NCI-H446 (cell line): ENCODE measurements around the gene LRRN2.
"Not testable (repeated sequence)": the region's sequence is repeated elsewhere in the genome, so short reads cannot be mapped to it uniquely, and the experiment has no call there.

Experiments
- DNase-seq, 2 experiments: peaks; one replicate each; lab custom pipeline; 2025; lab: John Stamatoyannopoulos, UW

LRRN2 gene

GRCh38 chr1:204692325-204692840, 6.8 kb upstream of the LRRN2 start:
- no peak for DNase-seq

DNA sequence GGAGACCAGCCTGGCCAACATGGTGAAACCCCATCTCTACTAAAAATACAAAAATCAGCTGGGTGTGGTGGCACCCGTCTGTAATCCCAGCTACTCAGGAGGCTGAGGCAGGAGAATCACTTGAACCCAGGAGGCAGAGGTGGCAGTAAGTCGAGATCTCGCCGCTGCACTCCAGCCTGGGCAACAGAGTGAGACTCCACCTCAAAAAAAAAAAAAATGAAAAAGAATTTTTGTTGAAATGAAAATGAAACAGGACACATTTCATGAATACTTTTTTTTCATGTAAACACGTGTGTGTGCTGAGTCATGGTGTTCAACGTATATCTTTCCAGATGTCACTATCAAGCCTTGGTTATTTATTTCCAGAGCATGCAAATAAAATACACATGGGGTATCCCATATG, 5.8 kb upstream of the LRRN2 start:
- not testable (repeated sequence) for DNase-seq

GRCh38 chr1:204688776-204689175, 3.2 kb upstream of the LRRN2 start:
- no peak for DNase-seq

DNA sequence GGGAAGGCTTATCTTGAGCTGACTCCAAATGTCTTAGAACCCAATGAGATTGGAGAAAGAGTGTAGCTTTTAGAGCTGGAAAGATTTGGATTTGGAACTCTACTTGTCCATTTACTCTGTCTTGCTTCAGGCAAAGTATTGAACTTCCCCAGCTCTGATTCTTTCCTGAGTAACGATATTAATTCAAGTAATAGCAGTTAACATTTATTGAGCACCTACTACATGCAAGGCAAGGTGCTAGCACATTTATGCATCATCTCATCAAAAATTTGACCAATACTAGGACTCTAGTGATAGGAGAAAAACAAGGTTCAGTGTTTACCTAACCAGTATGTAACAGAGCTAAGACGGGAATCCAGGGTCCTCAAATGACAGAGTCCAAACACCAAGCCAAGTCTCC, 2.5 kb upstream of the LRRN2 start:
- DNase-seq, result no peak

GRCh38 chr1:204684571-204685235, 835 bp downstream of the LRRN2 start:
- peak; percentile 33 to 85 for DNase-seq

- peak; percentile 41 to 85 for DNase-seq
Observed at GRCh38 chr1:204684206-204684570, 1.4 kb downstream of the LRRN2 start.

- no peak for DNase-seq
Observed at GRCh38 chr1:204683284-204684205, 2.0 kb downstream of the LRRN2 start.

DNA sequence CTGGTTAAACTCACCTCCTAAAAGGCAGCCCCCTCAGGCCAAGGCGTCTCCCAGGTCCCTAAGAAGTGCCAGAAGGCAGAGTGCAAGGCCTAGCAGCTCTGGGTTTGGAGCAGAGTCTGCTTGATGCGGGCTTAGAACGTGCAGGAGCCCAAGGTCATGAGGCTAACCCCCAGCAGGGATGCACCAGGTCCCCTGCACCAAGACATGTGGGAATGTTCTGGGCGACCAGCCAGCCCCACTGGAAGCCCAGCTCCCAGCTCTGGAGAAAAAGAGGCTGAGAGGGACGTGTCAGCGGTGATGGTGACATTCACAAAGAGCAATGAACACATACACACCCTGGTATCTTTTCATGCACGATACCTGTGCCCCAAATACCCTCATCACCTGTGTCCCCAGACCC, 5.1 kb downstream of the LRRN2 start:
- peak in 1 of 2 experiments; percentile 27 for DNase-seq

DNA sequence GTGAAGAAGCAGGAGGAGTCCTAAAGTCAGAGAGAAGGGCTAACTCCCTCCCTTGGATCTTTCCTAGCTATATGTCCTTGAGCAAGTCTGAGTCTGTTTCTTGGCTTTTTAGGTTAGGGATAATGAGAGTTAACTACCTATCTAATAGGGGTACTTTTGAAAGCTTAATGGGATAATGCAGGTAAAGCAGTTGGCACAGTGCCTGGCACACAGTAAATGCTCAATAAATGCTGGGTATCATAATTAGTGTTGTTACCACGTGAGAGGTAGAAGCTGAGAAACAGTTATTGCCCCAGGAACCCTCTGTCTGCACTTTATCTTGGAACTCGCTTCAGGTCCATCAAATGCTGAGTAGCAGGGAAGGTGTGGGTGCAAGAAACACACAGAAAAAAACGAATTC, 5.5 kb downstream of the LRRN2 start:
- no peak for DNase-seq

DNA sequence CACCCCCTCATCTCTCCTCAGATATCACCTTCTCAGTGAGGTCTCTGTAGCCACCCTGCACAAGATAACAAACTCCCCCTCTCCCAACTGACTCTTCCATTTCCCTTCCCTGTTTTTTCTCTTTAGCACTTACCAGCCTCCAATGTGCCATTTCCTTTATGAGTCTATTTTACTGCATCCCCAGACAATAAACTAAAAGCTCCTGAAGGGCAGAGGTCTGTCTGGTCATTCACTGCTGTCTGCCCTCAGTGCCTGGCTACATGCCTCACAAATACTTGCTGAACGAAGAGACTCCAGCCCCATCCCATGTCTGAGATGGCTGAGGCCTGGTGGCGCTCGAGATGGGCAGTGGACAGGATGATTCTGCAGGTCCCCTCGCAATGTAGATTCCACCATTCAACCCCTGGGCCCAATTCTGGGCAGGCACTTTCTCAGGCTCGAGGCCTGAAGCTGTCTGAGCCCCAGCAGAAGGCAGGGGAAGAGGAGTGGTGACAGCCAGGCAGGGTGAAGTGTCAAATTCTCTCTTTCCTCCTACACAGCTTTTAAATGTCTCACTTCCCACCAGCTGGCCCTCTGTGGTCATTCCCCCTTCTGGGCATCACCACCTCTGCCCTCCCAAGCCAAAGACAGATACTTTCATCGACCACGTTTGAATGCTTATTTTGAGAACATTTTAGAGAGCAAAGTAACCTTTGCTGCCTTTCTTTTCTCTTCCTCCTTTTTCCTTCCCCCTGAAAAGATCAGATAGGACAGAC, 6.6 kb downstream of the LRRN2 start:
- DNase-seq, result no peak

DNA sequence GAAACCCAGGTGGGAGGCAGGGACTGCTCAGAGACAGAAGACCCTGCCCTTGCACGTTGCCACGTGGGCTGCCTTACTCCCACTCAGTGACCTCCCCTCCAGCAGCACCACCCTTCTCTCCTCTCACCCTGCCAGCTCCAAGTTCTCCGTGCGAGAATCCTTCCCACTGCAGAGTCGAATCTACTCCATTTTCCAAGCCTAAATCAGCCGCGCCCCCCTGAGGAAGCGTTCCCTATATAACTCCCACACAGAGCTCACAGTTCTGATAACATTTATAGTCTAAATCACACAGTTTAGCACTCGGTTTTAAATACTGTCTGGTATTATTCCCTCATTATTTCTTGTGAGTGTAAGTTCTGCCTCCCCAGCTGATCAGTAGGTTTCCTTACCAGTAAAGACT, 7.7 kb downstream of the LRRN2 start:
- no peak for DNase-seq

DNA sequence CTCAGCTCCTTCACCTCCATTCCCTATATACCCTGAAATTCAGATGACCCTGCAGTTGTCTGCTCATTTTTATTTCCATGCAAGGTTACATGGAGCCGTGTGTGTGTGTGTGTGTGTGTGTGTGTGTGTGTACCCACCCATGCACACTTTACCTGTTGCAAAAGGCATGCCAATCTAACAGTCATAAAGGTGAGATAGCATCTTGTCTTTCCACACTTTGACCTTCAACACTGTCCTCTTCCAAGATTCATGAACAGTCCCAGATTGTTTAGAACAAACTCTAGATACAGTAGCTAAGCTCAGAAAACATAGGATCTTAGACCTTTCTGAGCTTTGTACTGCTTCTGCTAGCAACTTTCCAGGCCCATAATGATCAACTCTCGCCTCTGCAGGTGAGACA, 9.5 kb downstream of the LRRN2 start:
- no peak for DNase-seq

- DNase-seq, result peak; percentile 65 to 84
Observed at GRCh38 chr1:204673909-204674649, 11.5 kb downstream of the LRRN2 start.

- no peak for DNase-seq
Observed at GRCh38 chr1:204673209-204673608, 12.3 kb downstream of the LRRN2 start.

DNA sequence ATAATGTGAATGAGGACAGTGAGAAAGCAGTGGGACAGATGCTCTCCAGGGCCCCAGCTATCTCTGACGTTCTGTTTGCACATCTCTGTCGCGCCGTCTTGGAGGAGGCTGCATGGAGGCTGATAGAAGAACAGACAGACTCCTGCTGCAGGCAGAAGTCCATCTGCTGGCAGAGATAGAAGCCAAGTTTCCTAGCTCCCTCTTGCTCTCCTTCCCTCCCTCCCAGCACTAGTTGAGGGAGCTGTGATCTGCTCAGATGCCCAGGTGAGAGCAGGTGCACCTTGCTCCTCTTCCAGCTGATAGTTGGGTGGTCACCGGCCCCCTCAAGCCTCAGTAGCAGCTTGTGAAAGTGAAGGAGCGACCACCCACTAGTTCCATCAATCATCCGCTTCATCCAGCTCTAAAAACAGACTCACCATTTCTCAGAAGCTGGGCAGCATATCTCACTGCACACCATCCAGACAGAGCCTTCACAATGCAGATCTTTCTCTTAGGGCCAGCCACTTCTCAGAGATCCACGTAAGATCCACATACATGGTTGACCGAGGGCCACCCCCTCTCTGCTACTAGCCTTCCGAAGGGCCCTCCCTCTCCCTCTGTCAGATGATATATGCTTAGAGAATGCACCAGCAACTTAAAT, 12.9 kb downstream of the LRRN2 start:
- peak; percentile 59 to 86 for DNase-seq

DNA sequence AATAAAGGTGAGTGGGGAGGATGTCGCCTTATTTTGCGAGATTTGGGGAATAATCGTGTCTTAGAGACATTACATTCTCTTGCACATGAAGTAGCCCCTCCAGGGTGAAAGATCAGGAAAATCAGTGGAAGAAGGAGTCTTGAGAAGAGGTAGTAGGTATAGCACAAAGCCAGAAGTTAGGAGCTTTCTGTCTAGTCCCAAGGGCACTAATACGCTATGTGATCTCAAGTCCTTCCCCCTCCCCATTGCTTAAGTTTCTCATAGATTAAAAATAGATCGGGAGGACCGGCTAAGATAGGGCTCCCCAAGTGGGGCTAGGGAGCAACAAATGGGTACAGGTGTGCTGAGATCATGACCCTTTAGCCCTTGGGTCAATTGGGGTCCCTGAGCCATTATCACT, 13.5 kb downstream of the LRRN2 start:
- DNase-seq, result no peak

GRCh38 chr1:204670152-204670927, 15.2 kb downstream of the LRRN2 start:
- no peak for DNase-seq

GRCh38 chr1:204669579-204669978, 16.0 kb downstream of the LRRN2 start:
- DNase-seq, result no peak

- DNase-seq, result no peak
Observed at GRCh38 chr1:204664384-204664651, 21.2 kb downstream of the LRRN2 start.

GRCh38 chr1:204663644-204664383, 21.7 kb downstream of the LRRN2 start:
- DNase-seq, result no peak
